NCI-H1092 (cell line): Measurements from ENCODE around the gene LPAR1.

Experiments used
- DNase-seq: peaks from one replicate; lab custom pipeline; 2025; lab: John Stamatoyannopoulos, UW

The LPAR1 gene

DNA sequence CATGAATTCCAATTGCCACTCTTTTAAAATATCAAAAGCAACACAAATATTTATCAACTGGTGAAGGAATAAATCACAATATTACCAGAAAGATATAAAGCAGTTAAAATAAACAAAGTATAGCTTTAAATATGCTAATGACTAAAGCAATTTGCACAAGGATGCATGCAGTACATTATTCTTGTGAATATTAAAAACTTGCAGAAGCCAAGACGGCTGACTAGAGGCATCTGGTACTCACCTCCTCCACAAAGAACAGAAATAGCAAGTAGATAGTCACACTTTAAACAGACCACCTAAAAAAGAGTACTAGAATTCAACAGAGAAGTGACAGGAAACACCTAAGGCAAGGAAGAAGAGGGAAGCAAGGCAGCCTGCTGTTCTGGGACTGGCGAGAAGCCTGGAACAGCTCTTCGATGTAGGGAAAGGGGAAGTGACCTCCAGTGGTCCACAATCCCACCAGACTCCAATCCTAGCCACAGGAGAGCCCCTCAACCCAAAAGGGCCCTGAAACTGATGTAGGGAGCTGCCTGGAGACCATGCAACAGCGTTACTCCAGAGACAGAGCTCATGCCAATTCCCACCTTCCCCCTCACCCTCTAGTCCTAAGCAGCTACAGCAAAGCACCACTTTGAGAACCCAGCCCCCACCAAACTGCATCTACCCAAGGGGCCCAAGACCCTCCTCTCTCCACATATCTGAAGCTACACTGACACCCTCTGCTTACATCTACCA, 86.3 kb downstream of the LPAR1 start:
- DNase-seq = no peak

DNA sequence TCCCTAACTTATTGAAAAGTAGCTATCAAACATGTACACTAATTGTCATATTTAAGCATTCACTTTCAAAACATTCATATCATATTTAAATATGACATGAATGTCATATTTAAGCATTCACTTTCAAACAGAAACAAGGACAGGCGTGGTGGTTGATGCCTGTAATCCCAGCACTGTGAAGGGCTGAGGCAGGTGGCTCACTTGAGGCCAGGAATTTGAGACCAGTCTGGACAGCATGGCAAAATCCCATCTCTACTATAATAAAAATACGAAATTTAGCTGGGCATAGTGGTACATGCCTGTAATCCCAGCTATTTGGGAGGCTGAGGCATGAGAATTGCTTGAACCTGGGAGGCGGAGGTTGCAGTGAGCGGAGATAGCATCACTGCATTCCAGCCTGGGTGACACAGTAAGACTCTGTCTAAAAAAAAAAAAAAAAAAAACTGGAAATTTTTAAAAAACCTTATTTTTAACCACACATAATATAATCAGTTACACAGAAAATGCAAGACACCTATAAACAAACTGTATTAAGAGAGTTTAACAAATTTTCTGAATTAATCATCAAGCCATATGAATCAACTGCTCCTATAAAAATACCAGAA, 88.1 kb downstream of the LPAR1 start:
- no peak for DNase-seq

DNA sequence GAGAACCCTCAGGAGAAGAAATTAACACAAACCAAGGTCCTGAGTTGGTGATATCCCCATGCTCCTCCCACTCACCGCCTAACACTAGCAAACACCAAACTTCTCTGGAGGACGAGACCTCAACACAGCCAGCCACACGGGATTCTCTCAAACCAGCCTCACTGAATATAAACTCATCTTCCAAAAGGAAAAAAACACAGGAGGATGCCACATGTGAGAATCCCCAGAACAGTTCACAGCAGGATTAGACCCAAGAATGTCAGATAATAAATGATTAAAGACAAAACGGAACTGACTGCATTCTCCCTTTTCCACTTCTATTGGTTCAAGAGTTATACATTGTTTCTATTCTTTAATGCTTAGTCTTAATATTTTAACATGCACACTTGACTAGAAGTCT, 89.2 kb downstream of the LPAR1 start:
- no peak for DNase-seq

DNA sequence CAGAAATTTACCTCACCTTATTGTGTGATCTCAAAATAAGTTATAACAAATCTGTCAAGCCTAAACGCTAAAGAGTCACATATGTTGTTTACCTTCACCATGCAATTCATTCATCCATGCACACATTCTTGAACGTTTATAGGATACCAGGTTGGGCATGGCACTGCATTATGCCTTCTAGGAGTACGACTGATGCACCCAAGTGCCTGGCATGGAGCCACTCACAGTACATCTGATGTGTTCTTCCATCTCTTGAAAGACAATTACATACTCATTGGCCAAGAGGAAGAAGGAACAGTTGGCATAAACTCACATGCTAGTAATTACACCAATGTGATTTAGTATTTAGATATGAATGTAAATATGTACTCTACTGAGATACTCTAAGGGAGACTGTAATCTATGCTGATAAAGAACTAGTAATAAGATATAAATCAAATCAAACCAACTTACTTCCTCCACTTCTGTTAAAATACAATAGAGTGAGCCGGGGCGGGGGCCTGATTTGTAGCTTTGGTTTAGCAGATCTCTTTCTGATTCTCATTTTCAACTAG, 90.7 kb downstream of the LPAR1 start:
- DNase-seq = no peak

DNA sequence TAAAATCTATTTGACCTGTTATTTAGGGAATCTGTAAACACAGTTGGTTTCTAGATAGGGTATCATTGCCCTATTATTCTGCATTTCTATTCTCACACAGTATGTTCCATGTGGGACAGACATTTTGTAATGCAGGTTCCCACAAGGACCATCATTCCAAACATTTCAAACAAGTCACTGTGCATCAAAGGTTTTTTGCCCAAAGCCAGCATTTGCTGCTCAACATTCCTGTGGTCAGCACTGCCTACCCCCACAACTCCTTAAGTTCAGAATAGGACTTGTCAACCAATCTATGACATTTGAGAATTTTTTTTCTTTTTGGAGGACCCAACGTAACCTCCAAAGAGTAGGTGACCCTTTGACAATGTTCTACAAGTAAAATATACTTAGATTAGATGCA, 95.7 kb downstream of the LPAR1 start:
- DNase-seq = no peak

DNA sequence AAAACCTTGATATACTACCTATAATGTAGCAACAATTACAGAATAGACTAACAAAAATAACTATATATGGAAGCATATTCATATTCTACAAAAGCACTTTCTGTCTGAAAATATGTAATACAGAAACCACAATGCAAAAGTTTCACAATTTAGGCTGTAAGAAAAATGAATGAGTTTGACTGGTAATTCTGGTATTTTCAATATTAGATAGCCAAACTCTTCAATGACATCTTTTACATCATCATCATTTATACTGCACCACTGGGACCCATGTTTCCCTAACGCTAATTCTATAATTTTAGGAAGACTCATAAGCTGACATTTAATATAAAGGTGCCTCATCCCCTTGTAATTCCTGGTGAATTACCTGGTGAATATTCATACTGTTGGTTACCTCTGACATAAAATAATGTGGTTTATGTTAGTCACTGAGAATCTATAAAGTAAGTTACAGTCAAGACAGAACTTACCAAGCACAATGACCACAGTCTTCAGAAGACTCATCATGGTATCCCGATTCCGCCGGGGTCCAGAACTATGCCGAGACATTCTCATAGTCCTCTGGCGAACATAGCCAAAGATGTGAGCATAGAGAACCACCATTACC, 97.2 kb downstream of the LPAR1 start:
- no peak for DNase-seq

DNA sequence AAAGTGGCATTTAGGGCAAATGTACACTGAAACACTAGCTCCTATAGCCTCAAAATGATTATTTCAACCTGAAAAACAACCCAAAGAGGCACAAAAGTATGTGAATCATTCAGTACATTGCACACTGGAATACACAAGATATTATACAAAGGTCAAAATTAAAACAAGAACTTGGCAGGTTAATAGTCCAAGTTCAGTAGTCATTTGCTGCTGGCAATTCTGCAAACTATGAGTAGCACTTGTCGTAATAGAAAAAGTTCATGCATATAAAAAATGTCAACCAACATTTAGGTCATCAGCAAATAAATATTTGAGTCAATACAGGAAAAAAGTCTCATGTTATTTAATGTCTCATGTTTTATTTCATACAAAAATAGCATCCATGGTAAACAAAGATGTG, 98.7 kb downstream of the LPAR1 start:
- DNase-seq = no peak

DNA sequence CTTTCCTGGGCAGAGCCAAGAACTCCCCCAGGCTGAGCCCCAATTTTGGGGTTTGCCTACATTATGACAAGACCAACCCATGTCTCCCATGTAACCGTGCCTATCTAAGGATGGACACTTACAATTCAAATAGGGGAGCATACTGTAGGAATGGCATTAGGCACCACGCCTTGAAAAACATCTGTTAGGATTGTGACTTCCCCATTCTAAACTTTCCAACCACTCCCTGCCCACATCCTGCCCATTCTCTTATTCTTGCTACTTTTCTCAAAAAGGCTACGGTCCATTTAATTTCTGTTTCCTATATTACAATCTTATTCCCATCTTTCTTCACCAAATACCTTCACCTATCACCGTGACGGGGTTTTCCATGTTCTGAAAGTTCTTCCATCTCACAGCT, 99.2 kb downstream of the LPAR1 start:
- DNase-seq = no peak

DNA sequence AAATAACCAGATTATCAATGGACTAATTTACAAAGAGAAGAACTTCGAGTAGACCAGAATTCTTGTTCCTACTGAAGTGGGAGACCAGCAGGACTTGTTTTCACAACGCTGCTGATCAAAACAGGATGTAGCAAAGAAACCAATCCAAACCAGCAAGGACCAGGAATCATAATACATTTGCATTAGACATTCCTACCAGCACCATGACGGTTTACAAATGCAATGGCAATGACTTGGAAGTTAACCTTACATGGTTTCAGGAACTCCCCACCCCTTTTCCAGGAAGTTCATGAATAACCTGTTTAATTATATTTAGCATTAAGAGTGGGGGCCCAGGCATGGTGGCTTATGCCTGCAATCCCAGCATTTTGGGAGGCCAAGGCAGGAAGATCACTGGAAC, 100.0 kb downstream of the LPAR1 start:
- no peak for DNase-seq

DNA sequence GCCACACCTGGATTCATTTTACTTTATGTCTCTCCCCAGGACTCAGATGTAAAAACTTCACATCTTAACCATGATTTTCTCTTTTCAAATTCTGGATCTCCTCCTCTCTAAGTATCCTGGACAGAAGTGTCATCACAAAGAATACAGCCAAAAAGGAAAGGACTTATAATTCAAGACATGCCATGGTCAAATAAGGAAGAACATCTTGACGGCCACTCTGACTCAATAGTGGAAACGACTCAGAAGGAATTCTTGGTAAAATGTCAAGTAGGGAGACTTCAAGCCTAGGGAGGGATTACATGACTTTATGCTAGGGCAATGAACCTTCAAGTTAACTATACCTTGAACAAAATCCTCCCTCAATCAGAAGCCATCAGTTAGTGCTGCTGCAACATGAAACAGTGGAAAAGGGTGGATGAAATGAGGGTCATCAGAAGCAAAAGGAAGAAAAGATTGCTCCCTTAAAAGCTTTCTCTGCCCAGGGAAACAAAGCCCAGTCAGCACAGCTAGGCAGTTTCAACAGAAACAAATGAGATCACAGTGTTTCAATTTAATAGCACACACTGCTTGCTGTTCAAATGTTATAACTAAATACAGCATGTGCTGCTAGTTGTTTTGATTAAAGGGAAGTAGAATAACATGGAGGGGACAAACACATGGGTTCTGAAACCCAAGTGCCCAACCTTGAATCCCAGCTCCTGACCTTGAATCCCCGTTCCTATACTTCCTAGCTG, 101.4 kb downstream of the LPAR1 start:
- no peak for DNase-seq

DNA sequence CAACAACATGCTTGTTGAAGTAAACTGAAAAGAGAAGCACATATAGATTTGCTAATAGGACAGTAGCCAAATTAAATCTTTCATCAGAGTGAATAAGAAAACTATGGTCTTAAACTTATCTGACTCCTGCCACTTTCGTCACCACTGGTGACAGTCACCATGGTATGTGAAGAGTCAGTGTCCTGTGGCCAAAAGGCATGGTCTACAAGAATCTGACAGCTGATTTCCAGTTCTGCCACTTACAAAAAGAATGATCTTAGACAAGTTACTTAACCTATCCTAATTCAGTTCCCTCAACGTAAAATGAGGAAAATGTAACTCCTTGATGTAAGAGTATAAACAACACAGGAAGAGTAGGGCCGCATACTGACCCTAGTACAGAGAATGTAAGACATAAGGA, 102.0 kb downstream of the LPAR1 start:
- DNase-seq = no peak

DNA sequence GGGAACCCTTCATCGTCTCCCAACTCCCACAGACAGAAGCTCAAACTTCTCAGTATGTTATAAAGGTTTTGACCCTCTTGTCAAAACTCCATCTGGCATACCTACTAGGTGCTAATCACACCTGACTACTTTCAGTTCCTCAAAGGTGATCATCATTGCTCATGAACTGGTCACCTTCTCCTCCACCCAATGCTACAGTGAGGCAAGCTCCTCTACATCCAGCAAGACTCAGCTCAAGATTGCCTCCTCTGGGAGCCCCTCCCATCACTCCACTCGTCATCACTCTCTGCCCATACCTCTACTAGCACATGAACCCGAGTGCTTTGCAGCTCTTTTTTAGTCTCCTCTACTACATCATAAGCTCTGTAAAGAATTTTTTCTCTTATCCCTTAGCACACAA, 102.4 kb downstream of the LPAR1 start:
- no peak for DNase-seq

DNA sequence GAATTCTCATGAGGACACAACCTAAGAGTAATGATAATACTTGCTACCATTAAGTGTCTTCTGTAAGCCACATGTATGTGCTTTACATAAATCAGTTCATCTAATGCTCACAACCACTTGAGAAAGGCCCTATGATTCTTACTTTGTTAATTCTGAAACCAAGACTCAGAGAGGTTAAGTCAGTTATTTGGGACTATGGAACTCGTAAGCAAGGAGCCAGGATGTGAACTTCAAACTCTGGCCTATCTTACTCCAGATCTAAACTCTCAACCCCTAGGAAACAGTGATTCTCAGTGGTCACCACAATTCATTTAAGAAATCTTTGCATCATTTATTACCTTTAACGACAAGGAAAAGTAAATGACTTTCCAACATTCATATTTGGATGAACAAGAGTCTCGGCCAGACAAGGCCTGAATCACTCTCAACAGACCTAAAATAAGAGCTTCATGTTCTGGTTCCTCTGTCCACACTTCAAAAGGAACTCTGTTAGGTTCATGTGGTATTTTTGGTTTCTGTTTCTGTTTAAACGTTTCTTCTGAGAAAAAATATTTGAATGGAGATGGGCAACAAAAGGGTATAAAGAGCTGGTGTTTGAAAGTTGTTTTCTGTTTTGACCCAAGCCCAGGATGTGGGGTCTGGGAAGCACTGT, 104.8 kb downstream of the LPAR1 start:
- DNase-seq = no peak

DNA sequence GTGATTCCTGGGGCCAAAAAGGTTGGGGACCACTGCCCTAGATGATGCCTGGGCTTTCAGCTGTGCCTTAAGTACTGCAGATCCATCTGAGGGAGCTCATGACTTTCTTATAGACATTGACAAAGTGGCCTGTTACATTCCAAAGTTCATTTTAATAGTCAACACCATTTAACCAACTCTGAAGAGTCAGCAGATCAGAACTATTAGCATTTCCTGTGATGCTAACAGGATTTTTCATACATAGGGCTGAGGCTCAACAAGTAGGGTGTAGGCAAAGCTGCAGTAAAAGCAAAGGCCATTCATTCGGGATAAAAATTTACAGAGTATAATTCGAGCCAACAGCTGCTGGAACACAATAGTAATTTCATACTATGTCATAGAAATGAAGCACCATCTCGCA, 105.4 kb downstream of the LPAR1 start:
- DNase-seq = no peak

DNA sequence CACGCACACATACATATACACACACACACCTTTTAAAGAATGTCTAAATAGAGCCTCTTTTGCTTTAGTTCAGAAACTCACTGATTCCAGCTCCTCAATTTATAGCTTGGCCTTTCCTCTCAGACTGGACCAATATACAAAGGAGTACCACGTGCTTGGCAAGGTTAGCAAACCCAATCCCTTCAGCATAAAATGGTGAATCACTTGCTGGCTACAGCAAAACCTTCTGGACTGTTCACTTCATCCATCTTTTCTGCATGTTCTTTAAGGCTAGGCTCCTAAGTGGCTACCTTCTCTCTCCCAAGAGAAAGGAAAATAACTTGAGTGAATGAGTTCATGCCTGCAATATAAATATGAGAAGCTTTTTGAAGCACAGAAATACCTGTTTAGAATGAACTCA, 109.7 kb downstream of the LPAR1 start:
- DNase-seq = no peak

DNA sequence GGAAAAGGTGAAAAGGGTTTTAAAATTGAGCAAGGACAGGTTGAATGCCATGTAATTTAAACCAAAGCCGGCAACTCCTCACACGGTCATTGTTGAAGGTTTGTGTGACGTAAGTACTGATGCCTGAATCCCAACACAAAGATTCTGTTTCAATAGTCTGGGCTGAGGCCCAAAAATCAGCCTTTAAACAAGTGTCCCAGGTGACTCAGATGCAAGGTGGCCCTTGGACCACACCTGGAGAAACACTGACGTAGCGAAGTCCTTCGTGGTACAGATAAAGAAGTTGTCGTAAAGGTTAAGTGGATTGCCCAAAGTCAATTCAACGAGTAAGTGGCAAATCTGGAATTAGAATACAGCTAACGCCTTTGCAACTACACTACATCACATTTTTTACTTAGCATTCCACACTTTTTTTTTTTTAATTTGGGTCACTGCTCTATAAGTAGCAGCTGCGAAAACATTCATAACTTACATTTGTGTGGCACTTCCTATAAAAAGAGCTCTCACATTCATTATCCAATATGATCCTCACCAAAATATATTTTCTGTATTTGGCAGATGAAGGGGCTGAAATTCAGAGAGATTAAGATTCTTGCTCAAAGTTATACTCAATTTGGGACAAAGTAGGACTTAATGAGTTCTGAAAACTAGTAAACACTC, 111.3 kb downstream of the LPAR1 start:
- DNase-seq = no peak

DNA sequence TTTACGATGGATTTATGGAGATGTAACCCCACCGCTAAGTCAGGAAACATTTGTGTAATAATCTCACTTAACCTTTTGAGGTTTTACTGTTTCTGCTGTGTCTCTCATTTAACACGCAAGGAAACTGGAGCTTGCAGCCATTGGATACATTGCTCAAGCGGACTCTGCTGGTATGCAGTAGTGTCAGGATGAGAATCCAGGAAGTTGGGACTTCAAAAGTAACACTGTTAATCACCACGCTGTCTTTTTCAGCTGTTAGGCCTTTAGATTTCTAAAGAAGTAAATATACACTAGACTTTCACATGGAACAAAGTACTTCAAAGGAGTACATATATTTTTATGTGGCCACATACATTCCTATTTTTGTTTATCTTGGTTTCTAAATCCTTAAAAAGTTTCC, 114.7 kb downstream of the LPAR1 start:
- DNase-seq = no peak

DNA sequence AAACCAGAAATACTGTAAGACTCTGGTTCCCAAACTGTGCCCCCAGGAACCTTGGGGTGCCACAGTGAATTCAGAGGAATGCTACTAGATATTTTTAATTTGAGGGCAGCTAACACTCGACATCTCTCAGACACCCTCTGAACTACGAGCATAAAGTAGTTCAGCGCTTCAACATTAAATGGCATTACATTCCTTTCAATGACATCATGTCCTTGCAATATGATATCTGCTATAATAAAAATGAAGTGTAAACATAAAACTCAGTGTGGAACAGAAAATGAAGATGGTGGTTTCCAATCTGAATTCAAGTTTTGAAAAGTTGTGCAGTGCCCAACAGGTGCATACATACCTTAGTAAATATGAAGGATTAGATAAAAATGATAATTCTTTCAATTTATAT, 116.1 kb downstream of the LPAR1 start:
- DNase-seq = no peak

DNA sequence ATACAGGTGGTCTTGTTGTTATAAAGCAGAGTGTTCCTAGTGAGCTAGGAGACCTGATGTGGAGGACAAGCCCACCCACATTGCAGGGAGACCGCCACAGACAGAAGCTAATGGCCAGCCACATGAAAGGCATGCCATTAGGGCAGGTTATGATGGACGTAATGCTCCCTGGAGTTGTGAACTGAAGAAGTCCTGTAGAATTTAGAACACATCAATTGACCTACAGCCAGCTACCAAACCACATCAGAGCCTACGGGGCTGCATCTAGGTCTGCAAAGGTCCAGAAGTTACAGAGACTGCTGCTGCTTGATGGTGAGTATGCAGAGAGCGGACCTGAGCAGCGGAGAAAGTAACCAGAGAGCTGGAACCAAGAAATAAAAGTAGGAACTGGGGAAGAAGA, 116.6 kb downstream of the LPAR1 start:
- DNase-seq = no peak

DNA sequence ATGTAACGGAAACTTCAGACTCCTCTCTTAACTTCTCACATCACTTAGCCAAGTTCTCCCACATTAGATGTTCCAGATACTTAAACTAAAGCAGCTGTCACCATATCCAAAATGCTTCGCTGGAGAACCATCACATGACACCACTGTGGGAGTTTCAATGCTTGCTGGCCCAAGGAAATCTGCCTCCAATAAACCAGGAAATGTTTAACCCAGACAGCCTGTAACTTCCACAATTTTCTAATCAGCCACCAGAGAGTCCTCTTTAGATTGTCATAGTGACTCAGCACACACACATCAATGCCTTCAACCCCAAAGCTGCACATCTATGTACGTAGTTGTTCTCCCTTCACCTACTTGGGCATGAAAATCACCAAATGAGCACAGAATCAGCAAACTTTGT, 118.7 kb downstream of the LPAR1 start:
- DNase-seq = no peak

DNA sequence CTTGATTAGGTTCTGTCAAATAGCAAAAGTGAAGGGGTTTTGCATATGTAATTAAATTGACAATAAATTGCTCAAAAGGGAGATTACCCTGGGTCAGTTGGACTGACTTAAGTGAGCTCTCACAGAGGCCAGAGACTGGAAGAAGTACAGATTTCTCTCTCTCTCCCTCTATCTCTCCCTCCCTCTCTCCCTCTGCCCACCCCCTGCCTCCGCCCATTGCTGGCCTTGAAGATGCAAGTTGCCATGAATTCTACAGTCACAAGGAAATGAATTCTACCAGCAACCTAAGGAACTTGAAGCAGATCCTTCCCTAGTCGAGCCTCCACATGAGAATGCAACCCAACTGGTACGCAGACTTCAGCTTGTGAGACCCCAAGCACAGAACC, 119.2 kb downstream of the LPAR1 start:
- DNase-seq = no peak
